NCI-H128 (cell line): ENCODE measurements around the gene IL17RA.
"Not testable (repeated sequence)": the region's sequence is repeated elsewhere in the genome, so short reads cannot be mapped to it uniquely, and the experiment has no call there.

Source experiments
- DNase-seq: peaks from one replicate; lab custom pipeline; 2025; ENCODE audit not compliant: unreplicated experiment; lab: John Stamatoyannopoulos, UW

Gene IL17RA

DNA sequence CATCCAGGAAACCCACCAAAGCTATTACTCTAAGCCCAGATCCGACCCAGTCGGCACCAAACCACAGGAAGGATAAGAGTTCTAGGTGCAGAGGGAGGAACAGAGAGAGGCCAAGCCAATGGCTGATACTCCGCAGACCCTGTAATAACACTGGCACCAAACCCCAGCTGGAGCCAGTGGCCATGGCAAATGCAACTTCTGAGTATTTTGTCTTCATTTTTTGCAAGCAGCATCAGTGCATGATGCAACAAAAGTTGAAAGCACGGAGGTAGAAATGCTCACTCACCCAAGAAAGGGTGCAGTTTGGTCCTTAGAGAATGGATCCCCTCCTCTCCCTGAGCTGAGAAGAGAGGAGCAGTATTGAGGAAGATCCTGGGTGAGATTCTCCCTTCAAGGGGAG lies 33.5 kb downstream of the IL17RA start:
- DNase-seq = no peak

DNA sequence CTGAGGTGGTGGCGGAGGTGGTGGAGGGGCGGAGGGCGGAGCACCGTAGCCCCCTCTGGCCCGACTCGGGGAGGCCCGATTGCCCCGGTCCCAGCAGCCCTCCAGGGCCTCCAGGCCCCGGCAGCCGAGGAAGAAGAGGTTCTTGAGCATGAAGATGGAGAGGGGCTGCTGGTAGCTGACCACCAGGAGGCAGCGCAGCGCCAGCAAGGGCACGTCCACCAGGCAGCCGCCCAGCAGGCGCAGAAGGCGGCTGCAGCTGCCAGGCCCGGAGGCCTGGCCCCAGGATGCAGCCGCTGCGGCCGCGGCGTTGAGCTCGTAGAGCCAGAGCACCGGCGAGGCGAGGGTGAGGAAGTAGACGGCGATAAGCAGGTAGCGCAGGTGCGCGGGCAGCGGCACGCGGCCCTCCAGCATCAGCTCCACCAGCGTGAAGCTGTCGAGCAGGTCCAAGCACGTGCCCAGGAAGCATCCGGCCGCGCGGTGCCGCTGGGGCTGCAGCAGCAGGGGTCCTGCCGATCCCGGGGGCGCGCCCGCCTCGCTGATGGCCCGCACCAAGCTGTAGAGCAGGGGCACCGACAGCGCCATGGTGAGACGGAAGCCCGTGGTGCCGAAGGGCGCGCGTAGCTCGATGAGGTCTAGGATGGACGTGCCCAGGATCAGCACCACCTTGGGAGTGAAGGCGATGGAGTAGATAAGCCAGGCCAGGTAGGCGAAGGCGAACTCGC lies 34.8 kb downstream of the IL17RA start:
- no peak for DNase-seq

DNA sequence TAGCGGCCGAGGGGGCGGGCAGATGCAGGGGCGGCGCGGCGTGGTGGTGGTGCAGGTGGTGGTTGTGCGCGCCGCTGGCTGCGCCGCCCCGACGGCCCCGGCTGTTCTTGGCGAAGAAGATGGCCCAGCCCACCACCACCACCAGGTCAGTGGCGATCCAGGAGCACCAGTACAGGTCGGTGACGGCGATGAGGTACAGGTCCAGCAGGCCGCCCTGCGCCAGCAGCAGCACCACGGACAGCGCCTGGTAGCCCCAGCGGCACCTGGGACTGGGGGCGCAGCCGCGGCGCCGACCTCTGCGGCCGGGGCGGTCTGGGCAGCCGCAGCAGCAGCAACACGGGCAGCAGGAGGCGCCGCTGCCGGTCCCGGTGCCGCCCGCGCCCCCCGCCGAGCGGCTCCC lies 35.5 kb downstream of the IL17RA start:
- DNase-seq = no peak

DNA sequence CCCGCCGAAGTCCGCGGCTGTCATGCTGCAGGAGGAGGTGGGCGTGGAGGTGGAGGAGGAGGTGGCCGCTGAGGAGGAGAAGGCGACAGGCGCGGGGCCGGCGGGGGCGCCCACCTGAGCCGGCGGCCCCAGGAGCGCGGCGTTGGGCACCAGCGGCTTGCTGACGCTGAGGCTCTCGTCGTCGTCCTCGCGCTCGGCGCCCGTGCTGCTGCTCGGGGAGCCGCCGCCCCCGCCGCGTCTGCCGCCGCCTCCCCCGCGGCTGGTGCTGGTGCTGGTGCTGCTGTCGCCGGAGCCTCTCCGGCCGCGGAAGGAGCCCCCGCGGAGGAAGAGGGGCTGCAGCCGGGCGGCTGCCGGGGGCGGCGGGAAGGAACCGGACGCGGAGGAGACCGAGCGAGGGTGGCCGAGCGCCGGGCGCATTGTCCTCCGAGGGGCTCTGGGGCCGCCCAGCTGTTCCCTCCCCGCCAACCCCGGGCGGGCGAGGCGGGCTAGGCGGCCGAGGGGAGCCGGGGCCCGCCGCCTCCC lies 36.0 kb downstream of the IL17RA start:
- no peak for DNase-seq

DNA sequence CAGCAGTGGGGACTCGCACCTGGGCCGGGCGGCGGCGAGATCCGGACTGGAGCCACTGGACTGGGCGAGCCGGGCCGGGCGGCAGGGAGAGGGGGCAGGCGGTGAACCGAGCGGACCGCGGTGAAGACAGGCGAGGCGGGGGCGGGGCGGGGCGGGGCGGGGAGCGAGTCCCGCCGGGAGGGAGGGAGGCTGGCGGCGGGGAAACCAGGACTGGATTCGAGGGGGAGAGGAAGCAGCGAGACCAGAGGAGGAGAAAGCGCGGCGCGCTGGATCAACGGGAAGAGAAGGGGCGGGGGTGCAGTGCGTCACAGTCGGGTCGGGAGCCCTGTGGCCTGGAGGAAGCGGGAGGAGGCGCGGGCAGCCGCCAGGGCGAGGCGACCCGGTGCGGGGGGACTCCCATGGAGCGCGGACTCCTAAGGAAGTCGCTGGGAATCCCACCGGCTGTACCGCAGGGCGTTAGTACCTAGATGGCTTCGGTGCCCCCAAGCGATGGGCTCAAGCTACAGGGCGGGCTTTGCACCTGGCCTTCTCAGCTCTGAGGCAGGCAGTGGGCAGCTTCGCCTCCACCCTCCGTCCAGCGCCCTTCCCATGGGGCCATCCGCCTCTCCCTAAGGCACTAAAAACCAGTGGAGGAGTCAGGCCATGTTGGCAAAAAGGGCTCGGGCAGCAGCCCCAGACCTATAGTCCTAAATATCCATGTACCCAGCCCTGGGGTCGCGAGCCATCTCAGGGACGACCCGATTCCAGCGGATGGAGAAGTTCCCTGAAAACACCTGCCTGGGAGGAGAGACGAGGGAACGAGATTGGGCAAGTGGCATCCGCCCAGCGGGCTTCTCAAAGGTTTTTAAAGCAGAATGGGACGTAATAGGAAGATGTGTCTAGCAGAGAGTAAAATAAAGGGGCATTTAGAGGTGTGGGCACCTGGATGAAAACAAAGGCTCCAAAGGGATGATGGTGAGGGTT lies 36.7 kb downstream of the IL17RA start, which contains the start of gene TMEM121B:
TSS of gene TMEM121B (minus strand) at position 128 of the 963 bp plus-strand sequence. CDS start 233 bp downstream, outside the sequence.
- DNase-seq = peak; percentile 78

DNA sequence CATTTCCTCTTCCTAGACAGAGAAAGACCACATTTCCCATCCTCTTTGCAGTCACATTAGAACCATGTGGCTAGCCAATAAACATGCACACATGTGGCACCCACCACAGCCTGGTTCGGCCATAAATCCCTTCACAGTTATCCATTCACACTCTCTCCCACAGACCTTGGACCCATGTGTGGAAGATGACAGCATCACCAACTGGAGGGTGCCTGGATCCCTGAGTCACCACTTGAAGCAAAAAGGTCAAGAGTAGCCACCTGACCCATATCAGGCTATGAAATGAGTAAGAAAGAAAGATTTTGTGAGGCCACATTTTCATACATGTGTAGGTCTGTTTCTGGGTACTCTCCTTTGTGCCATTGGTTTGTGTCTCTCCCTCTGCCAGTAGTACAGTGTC lies 45.4 kb downstream of the IL17RA start:
- DNase-seq = no peak

DNA sequence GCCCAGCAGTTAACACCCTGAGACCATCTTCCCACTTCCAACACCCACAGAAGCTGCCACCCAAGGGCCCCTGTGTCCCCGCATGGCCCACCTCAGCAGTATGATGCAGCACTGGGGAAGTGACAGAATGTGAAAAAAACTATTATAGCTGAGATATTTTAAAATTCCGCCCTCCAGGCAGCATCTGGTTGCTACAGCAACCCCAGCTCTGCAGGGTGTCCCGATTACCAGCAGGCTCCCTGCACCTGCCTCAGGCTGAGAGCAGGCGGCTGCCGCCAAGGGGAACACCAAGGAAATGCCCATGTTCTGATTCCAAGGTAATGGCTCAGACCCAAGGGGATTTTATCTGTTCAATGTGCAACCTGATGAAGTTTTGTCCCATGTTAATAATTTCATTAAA lies 46.9 kb downstream of the IL17RA start:
- DNase-seq = peak; percentile 14

DNA sequence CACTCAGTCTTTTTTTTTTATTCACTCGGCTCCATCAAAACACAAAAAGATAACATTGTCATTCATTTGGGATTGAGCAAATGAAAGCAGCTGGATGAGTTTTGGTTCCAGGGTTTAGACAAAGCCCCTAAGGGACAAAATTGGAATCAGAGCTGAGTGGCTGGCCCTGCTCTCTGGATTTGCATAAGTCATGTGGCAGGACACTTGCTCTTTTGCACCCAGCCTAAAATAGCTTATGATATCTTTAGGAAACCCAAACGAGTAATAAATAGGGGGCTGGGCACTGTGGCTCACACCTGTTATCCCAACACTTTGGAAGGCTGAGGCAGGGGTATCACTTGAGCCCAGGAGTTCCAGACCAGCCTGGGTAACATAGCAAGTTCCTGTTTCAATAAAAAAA lies 47.3 kb downstream of the IL17RA start:
- DNase-seq = no peak

DNA sequence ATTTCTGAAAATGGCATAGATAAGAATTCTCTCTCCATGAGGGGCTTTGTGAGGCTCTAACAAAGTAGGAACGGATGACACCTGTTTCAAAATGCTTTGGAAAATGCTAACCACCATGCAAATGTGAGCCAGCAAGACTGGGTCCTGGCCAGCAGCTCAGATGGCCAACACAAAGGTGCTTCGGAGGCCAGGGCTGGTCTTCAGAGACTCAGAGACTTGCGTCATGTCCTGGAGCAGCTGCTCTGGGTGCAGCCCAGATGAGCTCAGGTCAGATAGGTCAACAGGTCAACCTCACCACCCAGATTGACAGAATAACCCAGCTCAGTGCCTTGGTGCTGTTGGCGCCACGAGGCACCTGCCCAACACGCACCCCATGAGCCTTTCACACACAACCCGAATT lies 48.3 kb downstream of the IL17RA start:
- no peak for DNase-seq

DNA sequence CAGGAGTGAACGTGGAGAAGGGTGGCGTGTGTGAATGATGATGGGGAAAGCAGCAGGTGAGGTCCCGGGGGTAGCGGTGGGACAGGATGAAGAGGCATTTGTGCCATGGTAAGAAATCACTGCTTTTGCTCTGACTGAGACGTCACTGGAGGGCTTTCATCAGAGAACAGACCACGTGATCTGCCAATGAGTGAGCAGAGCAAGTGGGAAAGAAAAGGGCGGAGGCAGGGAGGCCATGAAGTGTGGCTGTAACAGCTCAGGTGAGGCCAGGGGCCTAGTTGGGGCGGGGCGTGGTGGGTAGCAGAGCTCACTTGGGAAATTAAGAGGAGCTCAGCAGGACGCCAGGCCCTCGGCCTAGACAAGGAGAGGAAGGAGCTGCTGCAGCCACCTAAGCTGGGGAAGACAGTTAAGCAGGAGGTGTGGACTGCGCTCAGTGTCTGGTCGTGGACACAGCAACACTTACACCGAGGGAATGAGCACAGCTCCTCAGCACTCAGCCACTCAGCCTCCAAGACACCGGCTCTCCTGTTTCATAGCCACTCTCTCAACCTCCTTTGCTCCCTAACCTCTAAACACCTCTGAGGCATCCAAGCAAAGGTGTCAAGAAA lies 50.5 kb downstream of the IL17RA start:
- DNase-seq = no peak

DNA sequence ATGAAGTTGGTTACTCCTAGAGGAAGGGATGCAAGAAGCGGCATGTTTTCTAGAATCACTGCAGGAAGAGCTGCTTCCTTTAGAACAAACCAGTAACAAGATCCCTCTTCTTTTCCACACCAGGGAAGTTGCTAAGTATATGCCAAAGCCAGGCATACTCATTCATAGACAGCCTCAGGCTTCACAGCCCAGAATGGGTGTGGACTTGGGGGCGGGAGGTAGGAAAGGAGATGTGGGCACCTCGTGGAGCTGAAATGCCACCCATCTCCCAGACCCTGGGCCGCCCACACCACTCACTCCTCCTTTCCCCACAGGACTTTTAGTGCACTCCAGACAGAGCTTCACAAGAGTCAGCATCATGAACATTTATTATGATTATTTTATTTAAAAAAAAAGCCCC lies 52.4 kb downstream of the IL17RA start:
- no peak for DNase-seq

DNA sequence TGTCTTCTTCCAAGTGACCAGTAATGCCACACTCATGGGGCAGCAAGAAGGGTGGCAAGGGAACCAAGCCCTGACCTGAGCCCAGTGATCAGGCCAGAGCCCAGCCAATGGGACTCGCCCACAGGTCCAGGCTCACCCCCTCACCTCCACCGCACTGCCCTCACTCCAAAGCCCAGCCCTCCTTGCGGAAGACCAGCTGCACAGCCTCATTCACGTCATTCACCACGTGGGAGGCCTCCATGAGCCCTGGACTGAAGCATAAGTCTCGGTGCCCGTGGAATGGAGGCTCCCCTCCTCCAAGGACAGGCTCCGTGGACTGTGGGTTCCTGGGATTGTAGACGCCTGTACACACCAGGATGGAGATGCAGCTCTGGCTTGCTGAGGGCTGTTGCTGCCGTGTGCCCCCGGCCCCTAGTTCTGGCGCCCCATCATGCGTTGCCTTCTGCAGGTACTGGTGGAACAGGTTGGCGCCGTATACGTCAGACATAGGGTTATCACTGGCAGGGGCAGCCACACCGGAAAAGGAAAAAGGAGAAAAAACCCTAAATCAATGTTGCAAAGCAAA lies 53.1 kb downstream of the IL17RA start:
- no peak for DNase-seq

DNA sequence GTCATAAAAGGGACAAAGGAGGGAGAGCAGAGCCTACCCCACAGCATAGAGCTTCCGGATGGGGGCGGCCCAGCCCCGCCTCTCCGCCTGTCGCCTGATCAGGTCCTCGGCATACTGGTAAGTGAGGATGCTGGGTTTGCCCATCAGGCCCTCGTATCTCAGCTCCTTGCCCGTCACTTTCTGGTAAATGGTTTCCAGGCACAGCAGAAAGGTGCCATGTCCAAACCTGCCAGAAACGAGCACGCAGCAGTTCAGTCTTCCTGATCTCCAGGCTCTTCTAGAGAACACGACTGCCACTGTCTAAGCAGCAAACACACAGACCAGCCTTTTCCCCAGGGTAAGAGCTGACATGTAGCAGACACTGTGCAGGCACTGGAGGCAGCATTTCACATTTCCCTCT lies 53.7 kb downstream of the IL17RA start:
- no peak for DNase-seq

DNA sequence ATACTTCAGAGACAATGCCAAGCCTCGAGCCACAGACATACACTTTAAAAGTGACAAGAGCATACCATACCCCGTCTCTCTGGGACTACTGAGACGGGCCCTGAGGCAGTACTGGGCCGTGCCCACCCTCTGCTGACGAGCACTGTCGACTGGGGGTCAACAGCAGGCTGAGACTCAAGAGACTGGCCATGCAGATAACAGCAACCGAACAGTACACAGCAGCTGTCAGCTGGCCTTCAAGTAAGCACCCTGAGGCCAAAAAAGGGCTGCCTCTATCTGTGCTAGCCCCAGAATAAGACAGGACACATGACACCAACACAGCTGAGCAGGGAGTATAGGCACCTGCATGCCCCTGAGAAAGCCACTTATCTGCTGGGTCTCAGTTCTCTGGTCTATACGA lies 55.2 kb downstream of the IL17RA start:
- no peak for DNase-seq

DNA sequence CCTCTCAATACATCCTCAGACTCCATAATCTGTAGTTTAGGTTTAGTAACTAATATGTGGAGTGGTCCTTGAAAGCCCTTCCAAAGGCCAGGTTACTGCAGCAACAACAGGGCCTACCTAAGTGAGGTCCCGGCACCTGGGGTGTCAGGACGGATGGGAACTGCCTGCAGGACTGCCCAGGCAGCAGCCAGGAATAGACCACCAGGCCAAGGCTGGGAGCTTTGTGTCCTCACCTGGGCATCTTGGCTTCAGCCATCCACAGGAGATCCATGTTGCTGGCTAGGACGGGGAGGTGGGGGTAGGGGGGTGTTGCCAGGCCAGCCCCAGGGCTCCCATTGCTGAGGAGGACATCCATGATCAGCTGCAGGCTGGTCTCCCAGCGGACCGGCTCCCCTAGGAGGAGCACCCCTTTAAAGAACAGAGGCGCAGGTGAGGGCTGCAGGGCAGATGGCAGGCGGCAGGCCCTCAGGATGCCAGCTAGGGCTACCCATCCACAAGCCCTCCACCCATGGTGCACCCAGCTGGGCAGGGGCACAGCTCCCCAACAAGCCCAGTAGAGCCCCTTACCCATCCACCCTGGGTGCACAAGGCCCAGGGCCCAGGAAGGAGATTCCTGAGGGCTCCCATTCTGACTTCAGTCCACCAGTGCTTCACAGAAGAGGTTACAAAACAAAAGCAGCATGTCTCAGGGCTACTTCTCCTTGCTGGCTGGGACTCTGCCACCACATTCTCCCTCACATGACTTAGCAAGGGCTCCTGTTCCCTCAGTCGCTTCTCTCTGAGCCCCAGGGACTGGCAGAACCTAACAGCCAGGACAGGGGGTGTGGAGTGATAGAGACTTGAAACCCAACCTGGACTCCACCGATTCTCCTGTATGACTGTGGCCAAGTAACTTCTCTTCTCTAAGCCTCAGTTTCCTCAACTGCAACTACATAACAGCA lies 56.3 kb downstream of the IL17RA start:
- no peak for DNase-seq

DNA sequence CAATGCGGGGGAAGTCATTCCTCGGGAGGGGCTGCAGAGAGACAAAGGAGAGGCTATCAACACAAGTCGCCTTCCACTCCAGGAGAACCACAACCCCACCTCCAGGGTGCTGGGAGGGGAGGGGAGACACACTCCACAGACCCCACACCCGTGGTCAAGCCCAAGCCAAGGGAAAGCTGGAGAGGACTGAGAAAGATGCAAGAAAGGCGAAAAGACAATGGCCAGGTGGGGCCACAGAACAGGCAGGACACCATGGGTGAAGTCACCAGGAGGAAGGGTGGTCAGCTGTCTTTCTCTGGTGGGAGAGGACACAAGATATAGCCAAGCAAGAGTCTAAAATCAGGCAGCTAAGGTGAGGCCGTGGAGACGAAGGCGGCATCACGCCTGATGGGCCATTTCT lies 58.3 kb downstream of the IL17RA start:
- no peak for DNase-seq

DNA sequence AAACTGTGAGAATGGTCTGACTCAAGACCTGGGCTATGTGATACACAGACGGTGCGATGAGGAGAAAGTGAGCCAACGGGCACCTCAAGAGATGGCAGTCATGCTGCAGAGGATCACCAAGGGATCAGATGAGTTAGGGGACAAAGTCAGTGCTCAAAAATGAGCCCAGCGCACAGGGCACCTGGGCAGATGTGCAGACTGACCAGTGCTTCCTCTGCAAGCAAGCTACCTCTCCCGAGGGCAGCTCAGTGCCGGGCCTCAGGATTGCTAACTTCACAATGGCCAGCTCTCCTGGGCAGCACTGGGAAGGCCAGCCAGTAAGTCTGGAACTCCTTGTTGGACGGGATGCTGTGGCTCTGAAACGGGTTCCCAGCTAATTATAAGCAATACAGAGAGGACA lies 59.0 kb downstream of the IL17RA start:
- DNase-seq = no peak

DNA sequence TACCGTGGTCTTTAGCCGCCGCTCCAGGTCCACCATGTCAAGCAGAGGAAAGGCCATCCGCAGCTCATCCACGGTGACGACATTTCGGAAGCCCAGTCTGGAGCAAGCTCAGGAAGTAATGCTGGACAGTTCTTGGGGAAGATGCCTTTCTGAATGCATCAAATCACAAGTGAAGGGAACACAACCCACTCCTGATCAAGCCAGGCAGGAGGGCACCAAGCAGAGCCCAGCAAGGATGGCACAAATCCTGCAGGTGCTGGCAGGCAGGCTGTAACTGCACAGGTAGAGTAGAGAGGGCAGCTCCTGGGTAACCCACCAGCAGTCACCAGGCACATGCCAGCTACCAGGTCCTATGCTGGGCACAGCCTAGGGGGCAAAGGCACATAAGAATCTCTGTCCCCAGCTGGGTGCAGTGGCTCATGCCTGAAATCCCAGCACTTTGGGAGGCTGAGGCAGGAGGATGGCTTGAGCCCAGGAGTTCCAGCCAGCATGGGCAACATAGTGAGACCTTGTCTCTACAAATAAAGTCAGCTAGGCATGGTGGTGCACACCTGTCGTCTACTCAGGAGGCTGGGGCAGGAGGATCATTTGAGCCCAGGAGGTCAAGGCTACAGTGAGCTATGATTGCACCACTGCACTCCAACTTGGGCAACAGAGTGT lies 60.4 kb downstream of the IL17RA start:
- DNase-seq = no peak

DNA sequence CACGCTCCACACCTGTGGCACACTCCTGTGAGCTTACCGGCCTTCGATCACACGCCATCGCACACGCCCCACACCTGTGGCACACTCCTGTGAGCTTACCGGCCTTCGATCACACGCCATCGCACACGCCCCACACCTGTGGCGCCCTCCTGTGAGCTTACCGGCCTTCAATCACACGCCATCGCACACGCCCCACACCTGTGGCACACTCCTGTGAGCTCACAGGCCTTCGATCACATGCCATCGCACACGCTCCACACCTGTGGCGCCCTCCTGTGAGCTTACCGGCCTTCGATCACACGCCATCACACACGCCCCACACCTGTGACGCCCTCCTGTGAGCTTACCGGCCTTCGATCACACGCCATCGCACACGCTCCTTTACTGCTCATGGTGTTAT lies 62.7 kb downstream of the IL17RA start:
- DNase-seq = not testable (repeated sequence)
